Activated T-cell treated with anti-CD3 and anti-CD28 coated beads, Interleukin-2, amount 50 U/mL, for 4 hours (primary cell): ENCODE measurements around the gene BBS9. TPM values are rescaled to one million over a fixed set of nuclear protein-coding genes. Genes with fewer than 3 reads are reported as not detected.
A peak's percentile ranks its signal among the peaks of the same experiment; 100 is the strongest.

Source experiments
- ATAC-seq, 2 donors: fragments of 200-7000 bp; cut with Tn5 transposase; one replicate each; pipeline ENCODE4 v1.10.0; 2021
- DNase-seq: peaks from one replicate; pipeline ENCODE4 v3.0.0-alpha.2; 2020
- H3K27me3 Mint-ChIP-seq: one replicate; pipeline ENCODE4 v1.8.0; 2021; ENCODE audit warnings: low read depth, mixed read lengths
- H3K36me3 Mint-ChIP-seq: one replicate; pipeline ENCODE4 v1.8.0; 2022; ENCODE audit warnings: mixed read lengths; ENCODE audit not compliant: insufficient read depth
- H3K4me1 Mint-ChIP-seq: one replicate; pipeline ENCODE4 v1.8.0; 2021; ENCODE audit warnings: low read depth, mixed read lengths
- H3K4me3 Mint-ChIP-seq: one replicate; pipeline ENCODE4 v1.8.0; 2021; ENCODE audit warnings: mild to moderate bottlenecking, moderate library complexity, mixed read lengths
- H3K9me3 Mint-ChIP-seq: one replicate; pipeline ENCODE4 v1.8.0; 2021; ENCODE audit warnings: mixed read lengths
- total RNA-seq, 3 donors: library from RNA; stranded (reverse); gene quantifications; one replicate each; pipeline ENCODE4 v1.2.1, GENCODE V29; 2021

Gene BBS9
- total RNA-seq, 3 donors from 2014 or later: 4.1 to 5.0 (median 4.5) TPM

DNA sequence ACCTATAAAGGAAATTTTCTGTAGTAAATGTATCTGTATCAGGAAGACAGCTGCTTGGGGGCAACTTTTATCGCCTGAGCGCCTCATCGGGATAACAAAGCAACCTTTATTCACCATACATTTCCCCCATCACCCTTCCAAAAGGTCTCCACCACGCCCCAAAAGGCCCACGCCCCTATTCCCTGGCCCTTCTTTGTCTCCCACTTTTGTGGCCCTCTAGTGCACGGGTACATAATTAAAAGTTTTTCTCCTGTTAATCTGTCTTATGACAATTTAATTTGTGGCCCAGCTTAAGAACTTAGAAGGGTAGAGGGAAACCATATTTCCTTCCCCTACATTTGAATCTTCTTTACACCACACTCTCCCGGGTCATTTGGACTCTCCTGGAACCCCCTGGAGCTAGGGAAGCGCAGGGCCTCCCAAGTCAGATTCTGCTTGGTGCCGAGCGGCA is 20.8 kb upstream of the BBS9 start:
- H3K4me3 Mint-ChIP-seq: peak overlapping the region; percentile 92
- ATAC-seq (peak; percentile 15 to 22), DNase-seq (no peak)
- peaks cover 2% of the 10 kb centered on the region for H3K36me3 Mint-ChIP-seq
- H3K4me1 Mint-ChIP-seq: peaks cover 46% of the 10 kb centered on the region
- H3K9me3 Mint-ChIP-seq: no peaks in the 10 kb centered on the region
- H3K27me3 Mint-ChIP-seq: peaks cover 11% of the 10 kb centered on the region

DNA sequence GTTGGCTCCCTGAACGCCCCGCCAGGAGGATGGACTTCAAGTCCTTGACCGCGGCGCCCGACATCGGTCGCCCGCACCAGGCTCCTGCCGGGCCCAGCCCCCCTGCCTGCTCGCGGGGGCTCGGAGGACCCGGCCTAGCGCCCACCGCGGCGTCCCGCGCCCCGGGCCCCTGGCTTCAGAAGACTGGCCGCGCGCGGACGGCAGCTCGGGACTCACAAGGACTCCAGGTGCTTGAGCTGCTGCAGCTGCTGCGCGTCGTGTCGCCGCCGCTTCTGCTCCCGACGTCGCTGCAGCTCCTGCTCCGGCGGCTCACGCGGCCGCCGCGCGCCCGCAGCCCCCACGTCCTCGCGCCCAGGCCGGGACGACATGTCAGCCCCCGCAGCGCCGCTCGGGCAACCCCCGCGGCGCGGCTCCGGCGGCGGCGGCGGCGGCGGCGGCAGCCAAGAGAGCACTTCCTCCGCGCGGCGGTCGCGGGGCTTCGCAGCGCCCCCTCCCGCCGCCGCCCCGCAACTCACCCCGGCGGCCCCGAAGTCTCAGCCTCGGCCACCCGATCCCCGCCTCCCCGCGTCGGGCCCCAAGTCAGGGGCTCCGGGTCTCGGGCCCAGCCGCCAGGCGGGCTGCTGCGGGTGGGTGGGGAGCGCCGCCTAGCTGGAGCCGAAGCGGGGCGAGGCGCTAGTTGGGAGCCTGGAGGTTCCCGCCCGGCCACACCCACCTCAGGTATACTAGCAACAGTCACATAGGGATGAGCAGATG is 20.2 kb upstream of the BBS9 start, which contains the start of gene RP9:
Gene RP9, minus strand, starts transcription at position 400 of the 753 bp plus-strand sequence. Its CDS starts 32 bp downstream, at position 368.
- H3K36me3 Mint-ChIP-seq: peaks cover 2% of the 10 kb centered on the region
- peak; percentile 70 for DNase-seq
- H3K4me3 Mint-ChIP-seq: peak within 1 kb of the TSS; percentile 92
- H3K27me3 Mint-ChIP-seq: peaks cover 11% of the 10 kb centered on the region
- H3K9me3 Mint-ChIP-seq: no peaks in the 10 kb centered on the region
- peaks cover 40% of the 10 kb centered on the region for H3K4me1 Mint-ChIP-seq
- peak; percentile 93 to 94 for ATAC-seq

DNA sequence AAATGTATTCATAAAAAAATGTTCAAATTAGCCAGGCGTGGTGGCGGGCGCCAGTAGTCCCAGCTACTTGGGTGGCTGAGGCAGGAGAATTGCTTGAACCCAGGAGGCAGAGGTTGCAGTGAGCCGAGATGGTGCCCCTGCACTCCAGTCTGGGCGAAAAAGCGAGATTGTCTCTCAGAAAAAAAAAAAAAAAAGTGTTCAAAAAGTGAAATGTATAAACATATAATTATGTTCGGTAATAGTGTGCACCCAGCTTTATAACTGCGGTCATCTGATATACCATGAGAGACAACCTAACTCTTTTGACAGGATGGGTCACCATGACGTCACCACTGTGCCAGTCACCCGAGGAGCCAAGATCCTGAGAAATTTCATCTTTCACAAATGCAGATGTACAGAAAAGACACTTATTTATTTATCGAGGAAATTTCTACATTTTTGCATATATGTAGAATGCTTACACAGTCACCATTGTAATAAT is 19.6 kb upstream of the BBS9 start:
- Mint-ChIP-seq H3K4me1 (peaks cover 36% of the 10 kb centered on the region), H3K9me3 (no peaks in the 10 kb centered on the region), H3K27me3 (peaks cover 13% of the 10 kb centered on the region), H3K4me3 (peak overlapping the region; percentile 70), H3K36me3 (peaks cover 2% of the 10 kb centered on the region)
- DNase-seq (no peak), ATAC-seq (no peak)

DNA sequence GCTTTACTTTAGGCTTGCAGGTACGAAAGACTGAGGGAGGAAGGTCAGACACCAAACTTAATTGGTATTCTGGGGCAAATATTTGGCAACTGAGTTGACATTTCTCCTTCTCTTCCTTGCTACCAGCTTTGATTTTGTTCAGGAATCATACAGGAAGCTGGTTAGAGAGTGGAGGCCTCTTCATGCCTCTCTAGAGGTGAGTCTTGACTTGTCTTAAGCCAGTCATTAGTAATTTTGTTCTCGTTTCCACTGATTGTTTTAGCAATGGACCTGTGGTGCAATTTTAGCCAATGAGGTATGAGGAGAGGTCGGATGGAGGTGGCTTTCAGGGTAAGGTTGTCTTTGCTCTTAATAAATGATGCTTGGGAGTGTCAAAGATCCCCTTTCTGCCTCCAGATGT is 17.8 kb upstream of the BBS9 start:
- Mint-ChIP-seq H3K4me1 (peaks cover 26% of the 10 kb centered on the region), H3K27me3 (peaks cover 19% of the 10 kb centered on the region), H3K9me3 (no peaks in the 10 kb centered on the region), H3K36me3 (no peaks in the 10 kb centered on the region), H3K4me3 (no peak overlapping the region)
- ATAC-seq (no peak), DNase-seq (no peak)

DNA sequence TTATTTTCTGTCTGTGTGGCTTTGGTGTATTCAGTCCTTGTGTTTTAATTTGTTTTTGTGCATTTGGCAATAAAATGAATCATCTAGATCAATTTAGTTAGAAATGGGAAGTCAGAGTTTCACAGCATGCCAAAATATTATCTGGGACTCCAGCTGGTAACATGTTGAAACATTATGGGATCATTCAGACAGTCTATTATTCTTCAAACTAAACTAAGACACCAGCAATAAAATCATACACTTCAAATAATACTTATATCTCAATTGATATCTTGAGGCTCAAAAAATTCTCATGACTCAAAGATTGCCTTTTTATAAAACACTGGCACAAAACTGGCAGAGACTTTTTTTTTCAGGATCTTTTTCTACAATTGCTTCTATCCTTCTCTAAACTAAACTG is 14.4 kb upstream of the BBS9 start:
- peaks cover 10% of the 10 kb centered on the region for H3K9me3 Mint-ChIP-seq
- no peak overlapping the region for H3K4me3 Mint-ChIP-seq
- peaks cover 5% of the 10 kb centered on the region for H3K4me1 Mint-ChIP-seq
- DNase-seq: no peak
- H3K27me3 Mint-ChIP-seq: peaks cover 28% of the 10 kb centered on the region
- peaks cover 4% of the 10 kb centered on the region for H3K36me3 Mint-ChIP-seq
- no peak for ATAC-seq

DNA sequence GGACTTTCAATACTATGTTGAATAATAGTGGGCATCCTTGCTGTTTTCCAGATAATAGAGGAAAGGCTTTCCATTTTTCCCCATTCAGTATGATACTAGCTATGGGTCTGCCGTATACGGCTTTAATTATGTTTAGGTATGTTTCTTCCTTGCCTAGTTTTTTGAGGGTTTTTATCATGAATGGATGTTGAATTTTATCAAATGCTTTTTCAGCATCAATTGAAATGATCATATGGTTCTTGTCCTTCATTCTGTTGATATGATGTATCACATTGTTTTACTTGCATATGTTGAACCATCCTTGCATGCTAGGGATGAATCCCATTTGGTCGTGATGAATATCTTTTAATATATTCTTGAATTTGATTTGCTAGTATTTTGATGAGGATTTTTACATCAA is 11.0 kb upstream of the BBS9 start:
- Mint-ChIP-seq H3K4me3 (no peak overlapping the region), H3K27me3 (peaks cover 38% of the 10 kb centered on the region), H3K36me3 (peaks cover 4% of the 10 kb centered on the region), H3K9me3 (peaks cover 10% of the 10 kb centered on the region), H3K4me1 (no peaks in the 10 kb centered on the region)
- no peak for ATAC-seq
- no peak for DNase-seq

DNA sequence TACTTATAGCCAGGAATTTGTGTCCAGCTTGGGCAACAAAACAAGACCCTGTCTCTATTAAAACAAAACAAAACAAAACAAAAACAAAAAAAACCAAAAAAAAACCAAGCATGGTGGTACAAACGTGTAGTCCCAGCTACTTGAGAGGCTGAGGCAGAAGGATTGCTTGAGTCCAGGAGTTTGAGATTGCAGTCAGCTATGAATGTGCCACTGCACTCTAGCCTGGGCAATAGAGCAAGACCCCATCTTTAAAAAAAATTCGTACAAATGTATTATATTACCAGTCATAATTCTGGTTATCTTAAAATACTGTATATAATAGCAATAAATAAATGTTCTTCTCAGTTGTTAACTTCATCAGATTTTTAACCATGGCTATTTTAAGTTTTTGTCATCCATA is 2.3 kb upstream of the BBS9 start:
- peaks cover 3% of the 10 kb centered on the region for H3K27me3 Mint-ChIP-seq
- DNase-seq (no peak), ATAC-seq (no peak)
- no peak overlapping the region for H3K4me3 Mint-ChIP-seq
- H3K36me3 Mint-ChIP-seq: no peaks in the 10 kb centered on the region
- H3K9me3 Mint-ChIP-seq: no peaks in the 10 kb centered on the region
- peaks cover 19% of the 10 kb centered on the region for H3K4me1 Mint-ChIP-seq

DNA sequence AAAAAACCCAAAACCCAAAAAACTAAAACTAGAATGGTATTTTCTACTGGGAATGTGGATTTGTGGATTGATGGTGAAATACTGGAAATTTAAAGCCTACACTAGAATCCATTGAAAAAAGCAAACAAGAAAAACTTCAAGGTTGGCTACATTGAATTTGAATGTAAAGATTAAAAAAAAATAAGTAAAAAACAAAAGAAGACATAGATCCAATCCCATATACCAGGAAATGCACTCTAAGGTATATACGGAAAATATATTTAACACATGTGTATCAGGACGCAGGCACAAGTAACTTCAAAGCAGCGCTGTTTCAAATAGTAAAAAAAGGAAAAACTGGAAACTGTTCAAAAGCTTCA is 754 bp upstream of the BBS9 start:
- ATAC-seq: no peak
- Mint-ChIP-seq H3K4me1 (peaks cover 24% of the 10 kb centered on the region), H3K4me3 (peak overlapping the region; percentile 98), H3K36me3 (no peaks in the 10 kb centered on the region), H3K27me3 (no peaks in the 10 kb centered on the region), H3K9me3 (no peaks in the 10 kb centered on the region)
- no peak for DNase-seq

DNA sequence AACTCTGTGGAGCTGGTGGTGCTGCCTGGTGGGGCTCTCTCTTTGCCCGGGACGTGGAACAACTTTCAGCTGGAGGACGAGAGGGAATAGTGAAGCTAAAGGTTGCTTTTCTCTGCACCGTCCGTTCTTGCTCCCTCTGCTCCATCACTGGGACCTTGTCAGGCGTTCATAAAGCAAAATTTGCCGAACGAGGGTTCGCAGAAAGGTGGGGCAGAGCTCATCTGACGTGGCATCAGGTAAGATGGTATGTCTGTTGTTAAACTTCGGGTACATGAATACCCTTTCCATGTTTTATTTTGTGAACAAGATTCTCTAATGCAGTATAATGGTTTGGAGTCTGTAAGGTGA is 416 bp downstream of the BBS9 start:
- Mint-ChIP-seq H3K36me3 (no peaks in the 10 kb centered on the region), H3K9me3 (no peaks in the 10 kb centered on the region), H3K4me1 (peaks cover 24% of the 10 kb centered on the region), H3K4me3 (peak overlapping the region; percentile 98), H3K27me3 (no peaks in the 10 kb centered on the region)
- DNase-seq (no peak), ATAC-seq (peak; percentile 4 to 12)

DNA sequence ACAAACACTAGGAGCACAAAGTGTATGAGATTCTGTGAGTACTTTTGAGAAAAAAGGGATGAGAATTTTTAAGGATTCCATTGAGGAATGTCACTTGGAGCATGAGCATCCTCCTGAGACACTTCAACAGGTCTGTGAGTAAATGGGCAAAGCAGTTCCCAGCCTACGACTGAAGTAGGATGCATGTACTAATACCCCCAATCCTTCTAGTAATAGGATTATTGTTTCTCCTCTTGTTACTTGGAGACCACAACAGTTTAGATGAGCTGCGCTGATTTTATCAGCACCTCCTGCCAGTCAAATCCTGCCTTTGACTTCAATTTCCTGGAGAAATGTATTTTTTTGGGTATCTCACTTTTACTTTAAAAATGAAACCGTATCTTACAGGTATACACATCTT is 820 bp downstream of the BBS9 start:
- H3K36me3 Mint-ChIP-seq: no peaks in the 10 kb centered on the region
- peak overlapping the region; percentile 98 for H3K4me3 Mint-ChIP-seq
- H3K9me3 Mint-ChIP-seq: peaks cover under 1% of the 10 kb centered on the region
- ATAC-seq (no peak), DNase-seq (no peak)
- H3K4me1 Mint-ChIP-seq: peaks cover 24% of the 10 kb centered on the region
- no peaks in the 10 kb centered on the region for H3K27me3 Mint-ChIP-seq

DNA sequence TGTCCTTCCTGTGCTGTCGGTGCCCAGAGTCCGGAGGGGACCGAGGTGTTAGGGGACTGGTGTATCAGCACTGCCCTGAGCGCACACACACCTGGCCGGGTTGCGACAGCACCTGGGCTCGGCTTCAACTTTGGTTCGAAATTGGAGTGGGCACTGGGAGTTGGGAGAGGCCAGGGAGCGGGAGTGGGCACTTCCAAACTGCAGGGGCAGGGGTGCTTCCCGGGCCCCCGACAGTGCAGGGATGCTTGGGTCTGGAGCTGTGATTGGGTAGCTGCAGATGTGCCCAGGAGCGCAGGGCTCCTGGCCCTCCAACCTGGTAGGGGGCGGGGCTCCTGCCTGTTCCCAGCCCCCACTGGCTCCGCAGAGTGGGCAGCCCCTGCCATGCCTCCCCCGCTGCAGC is 7.7 kb downstream of the BBS9 start:
- H3K36me3 Mint-ChIP-seq: peaks cover 7% of the 10 kb centered on the region
- ATAC-seq (no peak), DNase-seq (no peak)
- H3K27me3 Mint-ChIP-seq: no peaks in the 10 kb centered on the region
- peaks cover 7% of the 10 kb centered on the region for H3K4me1 Mint-ChIP-seq
- no peak overlapping the region for H3K4me3 Mint-ChIP-seq
- H3K9me3 Mint-ChIP-seq: peaks cover 8% of the 10 kb centered on the region

DNA sequence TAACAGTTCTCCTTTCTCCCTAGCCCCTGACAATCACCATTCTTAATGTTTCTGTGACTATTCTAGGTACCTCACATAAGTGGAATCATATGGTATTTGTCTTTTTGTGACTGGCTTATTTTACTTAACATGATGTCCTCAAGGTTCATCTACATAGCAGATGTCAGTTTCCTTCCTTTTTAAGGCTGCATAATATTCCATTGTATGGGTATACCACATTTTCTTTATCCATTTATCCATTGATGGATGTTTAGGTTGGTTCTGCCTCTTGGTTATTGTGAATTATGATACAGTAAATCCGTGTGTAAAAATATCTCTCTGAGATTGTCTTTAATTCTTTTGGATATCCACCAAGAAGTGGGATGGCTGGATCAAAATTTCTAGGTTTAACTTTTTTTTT is 13.2 kb downstream of the BBS9 start:
- Mint-ChIP-seq H3K4me3 (no peak overlapping the region), H3K9me3 (peaks cover 5% of the 10 kb centered on the region), H3K4me1 (peaks cover 2% of the 10 kb centered on the region), H3K27me3 (no peaks in the 10 kb centered on the region), H3K36me3 (peaks cover 19% of the 10 kb centered on the region)
- DNase-seq (no peak), ATAC-seq (no peak)

DNA sequence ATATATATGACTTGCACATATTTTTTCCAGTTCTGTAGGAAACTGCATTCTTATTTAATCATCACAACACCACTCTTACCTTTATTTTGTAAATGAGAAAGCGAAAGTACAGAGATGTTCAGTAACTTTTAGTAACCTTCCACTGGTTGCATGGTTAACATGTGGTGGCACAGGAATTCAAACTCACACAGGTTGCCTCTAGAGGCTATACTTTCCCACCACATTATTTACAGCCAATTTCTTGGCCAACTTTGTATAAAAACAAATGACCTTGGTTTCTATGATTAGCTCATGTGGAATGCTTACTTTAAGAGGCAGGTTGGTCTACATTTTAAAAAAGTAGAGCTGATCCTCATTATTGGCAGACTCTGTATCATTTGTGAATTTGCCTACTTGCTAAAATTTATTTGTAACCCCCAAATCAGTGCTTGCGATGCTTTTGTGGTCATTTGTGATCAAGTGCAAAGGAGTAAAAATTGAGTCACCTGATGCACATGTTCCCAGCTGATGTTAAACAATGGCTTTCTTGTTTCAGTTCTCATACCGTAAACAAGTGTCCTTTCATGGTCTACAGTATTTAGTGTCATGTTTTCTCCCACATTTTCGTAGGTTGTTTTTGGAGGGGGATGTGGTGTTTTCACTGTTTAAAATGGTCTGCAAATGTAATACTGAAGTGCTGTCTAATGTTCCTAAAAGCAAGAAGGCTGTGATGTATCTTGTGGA is 14.8 kb downstream of the BBS9 start:
- Mint-ChIP-seq H3K9me3 (peaks cover 5% of the 10 kb centered on the region), H3K27me3 (no peaks in the 10 kb centered on the region), H3K4me3 (no peak overlapping the region), H3K4me1 (peaks cover 2% of the 10 kb centered on the region), H3K36me3 (peaks cover 23% of the 10 kb centered on the region)
- ATAC-seq: no peak
- no peak for DNase-seq

DNA sequence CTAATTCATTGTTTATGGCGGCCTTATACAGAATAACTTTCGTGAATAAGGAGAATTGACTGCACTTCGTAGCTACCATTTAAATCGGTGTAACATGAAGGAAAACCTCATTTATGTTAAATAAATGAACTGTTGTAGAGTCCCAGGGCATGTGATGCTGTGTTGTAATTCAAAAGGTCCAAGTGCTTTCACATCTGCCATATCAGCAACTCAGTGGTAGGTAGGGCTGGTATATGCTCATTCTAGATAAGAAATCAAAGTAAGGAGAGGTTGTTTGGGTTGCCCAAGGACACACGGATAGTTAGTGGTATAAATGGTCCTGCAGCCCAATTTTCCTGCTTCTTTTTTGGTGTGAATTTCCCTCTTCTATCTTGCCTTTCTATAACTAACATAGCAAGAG is 15.8 kb downstream of the BBS9 start:
- DNase-seq: no peak
- Mint-ChIP-seq H3K4me1 (peaks cover 2% of the 10 kb centered on the region), H3K27me3 (no peaks in the 10 kb centered on the region), H3K9me3 (peaks cover 5% of the 10 kb centered on the region), H3K4me3 (no peak overlapping the region), H3K36me3 (peaks cover 23% of the 10 kb centered on the region)
- ATAC-seq: no peak

DNA sequence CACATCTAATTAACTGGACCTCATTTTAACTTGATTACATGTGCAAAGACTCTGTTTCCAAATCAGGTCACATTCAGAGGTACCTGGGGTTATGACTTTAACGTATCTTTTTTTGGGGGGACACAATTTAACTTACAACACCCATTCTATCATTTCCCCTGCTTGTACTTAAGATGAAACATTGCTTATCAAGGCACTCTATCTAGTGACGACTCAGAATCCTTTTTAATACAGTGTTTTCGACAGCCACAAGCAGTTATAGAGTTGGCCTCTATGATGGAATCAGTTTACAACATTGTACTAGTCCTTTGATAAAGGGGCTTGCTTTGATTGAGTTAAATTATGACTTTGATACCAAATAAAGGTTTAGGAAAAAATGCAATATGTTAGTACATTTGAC is 22.7 kb downstream of the BBS9 start:
- no peak overlapping the region for H3K4me3 Mint-ChIP-seq
- DNase-seq (no peak), ATAC-seq (no peak)
- H3K27me3 Mint-ChIP-seq: no peaks in the 10 kb centered on the region
- peaks cover 20% of the 10 kb centered on the region for H3K36me3 Mint-ChIP-seq
- no peaks in the 10 kb centered on the region for H3K4me1 Mint-ChIP-seq
- no peaks in the 10 kb centered on the region for H3K9me3 Mint-ChIP-seq
